Measurements from ENCODE around the gene OR8B8.
"Not testable (repeated sequence)": the region's sequence is repeated elsewhere in the genome, so short reads cannot be mapped to it uniquely, and the experiment has no call there.

OR8B8 gene

GRCh38 chr11:124441081-124441480 lies 4.4 kb downstream of the OR8B8 start:
- no peak for DNase-seq

- no peak for DNase-seq
Observed at GRCh38 chr11:124440608-124441007, 4.9 kb downstream of the OR8B8 start.

- DNase-seq, result no peak
Observed at GRCh38 chr11:124434699-124435098, 10.8 kb downstream of the OR8B8 start.

GRCh38 chr11:124429599-124429998 lies 15.9 kb downstream of the OR8B8 start:
- no peak for DNase-seq

- no peak for DNase-seq
Observed at GRCh38 chr11:124424384-124424921, 21.0 kb downstream of the OR8B8 start, which contains the start of gene OR8B4. Gene OR8B4 (minus strand): TSS chr11:124424871. CDS start chr11:124424871, 0 bp downstream.

- DNase-seq, result no peak
Observed at GRCh38 chr11:124421043-124421442, 24.5 kb downstream of the OR8B8 start.

- no peak for DNase-seq
Observed at GRCh38 chr11:124415356-124415923, 30.1 kb downstream of the OR8B8 start.

- no peak for DNase-seq
Observed at GRCh38 chr11:124409906-124410305, 35.6 kb downstream of the OR8B8 start.

GRCh38 chr11:124405581-124405980 lies 39.9 kb downstream of the OR8B8 start:
- DNase-seq, result no peak

- DNase-seq, result not testable (repeated sequence)
Observed at GRCh38 chr11:124403186-124403585, 42.3 kb downstream of the OR8B8 start.

- no peak for DNase-seq
Observed at GRCh38 chr11:124402326-124402922, 43.1 kb downstream of the OR8B8 start.

- no peak for DNase-seq
Observed at GRCh38 chr11:124398924-124399323, 46.6 kb downstream of the OR8B8 start, which contains the start of gene OR8B3. Gene OR8B3 (minus strand): TSS chr11:124399024. CDS start chr11:124397351, 1,673 bp downstream.

- not testable (repeated sequence) for DNase-seq
Observed at GRCh38 chr11:124396847-124397246, 48.6 kb downstream of the OR8B8 start.

GRCh38 chr11:124394408-124394807 lies 51.1 kb downstream of the OR8B8 start:
- DNase-seq, result no peak
